HG02884 (cell line): ENCODE data around the gene VSTM4.

ENCODE experiments used
- ATAC-seq: cut with Tn5 transposase; IDR thresholded peaks from one replicate; pipeline ENCODE4 v1.9.1; 2021; ENCODE audit warnings: mild to moderate bottlenecking, moderate library complexity; ENCODE audit not compliant: unreplicated experiment

Gene VSTM4

GRCh38 chr10:48978318-48978717 is 137.0 kb downstream of the VSTM4 start:
- ATAC-seq: no peak

- no peak for ATAC-seq
Observed at GRCh38 chr10:48976196-48976595, 139.1 kb downstream of the VSTM4 start.

GRCh38 chr10:48974510-48975156 is 140.7 kb downstream of the VSTM4 start:
- ATAC-seq: no peak

GRCh38 chr10:48973065-48973464 is 142.3 kb downstream of the VSTM4 start:
- no peak for ATAC-seq

- ATAC-seq: no peak
Observed at GRCh38 chr10:48970654-48971053, 144.7 kb downstream of the VSTM4 start.

GRCh38 chr10:48970046-48970445 is 145.3 kb downstream of the VSTM4 start:
- ATAC-seq: no peak

GRCh38 chr10:48968036-48968435 is 147.3 kb downstream of the VSTM4 start:
- ATAC-seq: no peak

- ATAC-seq: no peak
Observed at GRCh38 chr10:48965460-48965859, 149.9 kb downstream of the VSTM4 start.
